ENCODE data around the gene GMDS. TPM values are rescaled to one million over a fixed set of nuclear protein-coding genes. Genes with fewer than 3 reads are reported as not detected.

GMDS gene
- total RNA-seq, 1 donor from 2014 or later = 30.2 TPM

DNA sequence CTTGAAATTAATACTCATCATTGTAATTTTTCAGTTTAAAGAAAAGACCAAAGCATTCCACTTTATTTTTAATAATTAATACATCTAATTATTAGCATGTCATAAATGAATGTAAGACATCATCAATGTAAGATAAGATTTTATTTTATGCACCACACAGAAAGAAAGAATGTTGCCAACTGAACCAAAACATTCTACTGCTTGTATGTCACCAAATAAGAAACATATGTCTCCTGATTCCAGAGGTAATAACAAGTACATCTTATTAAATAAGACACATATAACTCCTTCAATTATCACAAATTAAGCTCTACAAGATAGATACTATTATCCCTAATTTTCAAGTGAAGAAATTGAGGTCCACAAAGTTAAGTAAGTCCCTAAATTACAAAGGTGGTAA is 189.5 kb downstream of the GMDS start:
- no peak for DNase-seq (ENCODE audit: extremely low spot score in 2 of 2)
- H3K27ac ChIP-seq = no peak overlapping the region
- no peaks in the 10 kb centered on the region for H3K36me3 ChIP-seq
- no peak overlapping the region for H3K4me3 ChIP-seq
- TF ChIP-seq POLR2AphosphoS5 (IDR thresholded peaks at IDR 0.05; ENCODE audit: insufficient read depth in 1 of 2, low read depth in 1 of 2) = no peak
- TF ChIP-seq POLR2A (IDR thresholded peaks at IDR 0.05) = no peak
- TF ChIP-seq, protein P1, sequence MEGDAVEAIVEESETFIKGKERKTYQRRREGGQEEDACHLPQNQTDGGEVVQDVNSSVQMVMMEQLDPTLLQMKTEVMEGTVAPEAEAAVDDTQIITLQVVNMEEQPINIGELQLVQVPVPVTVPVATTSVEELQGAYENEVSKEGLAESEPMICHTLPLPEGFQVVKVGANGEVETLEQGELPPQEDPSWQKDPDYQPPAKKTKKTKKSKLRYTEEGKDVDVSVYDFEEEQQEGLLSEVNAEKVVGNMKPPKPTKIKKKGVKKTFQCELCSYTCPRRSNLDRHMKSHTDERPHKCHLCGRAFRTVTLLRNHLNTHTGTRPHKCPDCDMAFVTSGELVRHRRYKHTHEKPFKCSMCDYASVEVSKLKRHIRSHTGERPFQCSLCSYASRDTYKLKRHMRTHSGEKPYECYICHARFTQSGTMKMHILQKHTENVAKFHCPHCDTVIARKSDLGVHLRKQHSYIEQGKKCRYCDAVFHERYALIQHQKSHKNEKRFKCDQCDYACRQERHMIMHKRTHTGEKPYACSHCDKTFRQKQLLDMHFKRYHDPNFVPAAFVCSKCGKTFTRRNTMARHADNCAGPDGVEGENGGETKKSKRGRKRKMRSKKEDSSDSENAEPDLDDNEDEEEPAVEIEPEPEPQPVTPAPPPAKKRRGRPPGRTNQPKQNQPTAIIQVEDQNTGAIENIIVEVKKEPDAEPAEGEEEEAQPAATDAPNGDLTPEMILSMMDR (IDR thresholded peaks at IDR 0.05) = no peak
- no peaks in the 10 kb centered on the region for H3K4me1 ChIP-seq
- H3K9me3 ChIP-seq = no peaks in the 10 kb centered on the region
- H3K27me3 ChIP-seq = no peaks in the 10 kb centered on the region
- intact Hi-C loops (cut with DNase I) = no loop called here

DNA sequence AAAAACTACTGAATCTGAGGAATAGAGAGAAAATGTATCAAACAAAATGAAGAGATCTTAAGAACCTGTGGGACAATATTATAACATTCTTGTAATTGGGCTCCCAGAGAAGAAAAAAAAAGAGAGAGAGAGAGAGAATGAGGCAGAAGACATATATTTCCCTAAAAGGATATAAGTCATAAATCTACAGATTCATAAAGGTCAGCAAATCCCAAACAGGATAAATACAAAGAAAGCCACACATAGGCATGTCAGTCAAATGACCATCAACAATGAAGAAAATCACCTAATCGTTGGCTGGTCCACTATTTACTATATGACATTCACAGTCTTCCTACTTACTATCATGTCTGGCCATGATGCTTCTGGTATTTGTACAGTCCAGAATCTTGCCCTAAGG is 190.3 kb downstream of the GMDS start:
- Histone ChIP-seq H3K4me3 (no peak overlapping the region), H3K27me3 (no peaks in the 10 kb centered on the region), H3K27ac (no peak overlapping the region), H3K9me3 (no peaks in the 10 kb centered on the region), H3K4me1 (no peaks in the 10 kb centered on the region), H3K36me3 (no peaks in the 10 kb centered on the region)
- TF ChIP-seq POLR2AphosphoS5 (IDR thresholded peaks at IDR 0.05; ENCODE audit: insufficient read depth in 1 of 2, low read depth in 1 of 2) (no peak), POLR2A (IDR thresholded peaks at IDR 0.05) (no peak)
- TF ChIP-seq, protein P1 (IDR thresholded peaks at IDR 0.05) = no peak
- DNase-seq (ENCODE audit: extremely low spot score in 2 of 2) = no peak
- intact Hi-C loops (cut with DNase I) = no loop called here

DNA sequence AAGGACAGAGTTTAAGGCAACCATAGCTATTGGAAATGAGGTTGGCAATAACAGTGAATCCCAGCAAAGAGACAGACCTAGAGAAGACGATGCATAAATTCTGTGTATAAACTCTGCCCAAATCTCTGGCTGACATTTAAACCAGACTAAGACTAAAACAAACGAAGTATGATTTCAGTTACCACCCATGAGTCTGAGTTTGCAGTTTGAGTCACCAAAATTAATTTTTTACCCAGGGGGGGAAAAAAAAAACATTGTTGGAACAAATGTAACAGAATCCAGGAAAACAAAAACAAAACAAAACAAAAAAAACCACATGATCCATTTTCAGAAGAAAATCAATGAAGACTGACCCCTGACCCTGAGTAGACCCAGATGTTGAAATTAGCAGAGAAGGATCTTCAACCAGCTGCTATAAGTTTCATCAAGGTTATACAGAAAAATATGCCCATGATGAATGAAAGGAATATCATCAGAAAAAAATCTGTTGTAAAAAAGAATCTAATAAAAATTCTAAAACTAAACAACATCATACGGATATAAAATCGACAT is 190.8 kb downstream of the GMDS start:
- intact Hi-C loops (cut with DNase I) = no loop called here
- H3K4me1 ChIP-seq = no peaks in the 10 kb centered on the region
- no peaks in the 10 kb centered on the region for H3K27me3 ChIP-seq

DNA sequence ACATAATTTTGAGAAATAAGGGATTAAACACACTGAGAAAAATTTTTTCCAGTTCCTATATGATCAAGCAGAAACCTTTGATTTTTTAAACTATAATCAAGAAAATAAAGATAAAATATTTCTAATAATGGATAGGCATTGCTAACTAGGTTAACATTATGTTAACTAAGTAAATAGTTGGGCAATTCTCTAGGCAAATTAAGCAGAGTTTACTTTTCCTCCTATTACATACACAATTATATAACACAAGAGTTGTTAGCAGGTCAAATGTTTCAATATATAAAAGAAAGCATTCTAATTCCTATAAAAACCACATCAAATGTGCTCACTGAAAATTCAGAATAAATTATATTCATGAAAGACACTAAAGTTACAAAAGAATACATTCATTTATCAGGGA is 191.7 kb downstream of the GMDS start:
- Histone ChIP-seq H3K9me3 (no peaks in the 10 kb centered on the region), H3K27me3 (no peaks in the 10 kb centered on the region), H3K4me3 (no peak overlapping the region), H3K27ac (no peak overlapping the region), H3K4me1 (no peaks in the 10 kb centered on the region), H3K36me3 (no peaks in the 10 kb centered on the region)
- no peak for DNase-seq (ENCODE audit: extremely low spot score in 2 of 2)
- intact Hi-C loops (cut with DNase I) = no loop called here
- TF ChIP-seq POLR2A (IDR thresholded peaks at IDR 0.05) (no peak), POLR2AphosphoS5 (IDR thresholded peaks at IDR 0.05; ENCODE audit: insufficient read depth in 1 of 2, low read depth in 1 of 2) (no peak)
- TF ChIP-seq, protein P1 (IDR thresholded peaks at IDR 0.05) = no peak

More for the DNA sequence above, 190.8 kb downstream of the GMDS start:
- H3K27ac ChIP-seq = no peak overlapping the region
- no peak for DNase-seq (ENCODE audit: extremely low spot score in 2 of 2)
- no peak for TF ChIP-seq POLR2AphosphoS5 (IDR thresholded peaks at IDR 0.05; ENCODE audit: insufficient read depth in 1 of 2, low read depth in 1 of 2)
- TF ChIP-seq POLR2A (IDR thresholded peaks at IDR 0.05) = no peak
- TF ChIP-seq, protein P1 (IDR thresholded peaks at IDR 0.05) = no peak
- no peaks in the 10 kb centered on the region for H3K9me3 ChIP-seq
- H3K4me3 ChIP-seq = no peak overlapping the region
- no peaks in the 10 kb centered on the region for H3K36me3 ChIP-seq

DNA sequence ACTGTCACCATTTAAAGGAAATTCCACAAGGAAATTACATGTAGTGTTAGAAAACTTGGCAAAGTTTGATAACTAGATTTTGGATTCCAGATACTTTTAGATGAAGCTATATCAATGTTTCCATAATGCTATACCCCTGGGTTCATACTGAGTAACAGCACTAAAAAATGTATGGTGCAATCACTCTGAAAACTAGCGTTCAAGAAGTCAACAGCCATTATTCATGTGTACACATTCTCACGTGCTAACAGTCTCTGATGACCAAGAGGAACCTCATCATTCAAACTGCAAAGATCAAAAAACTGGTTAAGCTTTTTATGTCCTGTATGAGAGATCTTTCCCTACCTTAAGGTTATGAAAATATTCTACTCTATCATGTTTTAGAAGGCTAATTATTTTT is 197.6 kb downstream of the GMDS start:
- Histone ChIP-seq H3K36me3 (no peaks in the 10 kb centered on the region), H3K4me3 (no peak overlapping the region), H3K9me3 (no peaks in the 10 kb centered on the region), H3K27me3 (no peaks in the 10 kb centered on the region), H3K4me1 (no peaks in the 10 kb centered on the region), H3K27ac (no peak overlapping the region)
- intact Hi-C loops (cut with DNase I) = no loop called here
- DNase-seq (ENCODE audit: extremely low spot score in 2 of 2) = no peak
- TF ChIP-seq POLR2AphosphoS5 (IDR thresholded peaks at IDR 0.05; ENCODE audit: insufficient read depth in 1 of 2, low read depth in 1 of 2) (no peak), POLR2A (IDR thresholded peaks at IDR 0.05) (no peak)
- TF ChIP-seq, protein P1 (IDR thresholded peaks at IDR 0.05) = no peak

All from vagina (tissue), 2 donors.